ENCODE measurements around the gene PSD.

PSD gene

DNA sequence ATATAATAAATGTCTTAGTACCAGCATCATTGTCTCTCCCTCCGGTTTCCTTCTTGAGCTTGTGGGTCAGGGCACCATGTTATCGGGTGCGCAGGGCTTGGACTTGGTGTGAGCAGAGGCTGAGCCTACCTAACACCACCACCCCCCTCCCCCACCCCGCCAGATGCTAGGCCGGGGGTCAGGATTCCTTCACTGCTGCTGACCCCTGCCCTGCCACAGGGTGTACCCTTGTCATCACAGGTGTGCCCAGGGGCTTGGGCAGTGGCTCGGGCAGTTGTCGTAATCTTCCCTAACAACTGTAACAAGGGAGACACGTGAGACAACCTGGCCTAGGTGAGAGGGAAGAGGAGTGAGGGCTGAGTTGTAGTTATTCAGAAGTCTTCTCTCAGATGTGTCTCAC lies 35.7 kb downstream of the PSD start:
- no peak for DNase-seq

DNA sequence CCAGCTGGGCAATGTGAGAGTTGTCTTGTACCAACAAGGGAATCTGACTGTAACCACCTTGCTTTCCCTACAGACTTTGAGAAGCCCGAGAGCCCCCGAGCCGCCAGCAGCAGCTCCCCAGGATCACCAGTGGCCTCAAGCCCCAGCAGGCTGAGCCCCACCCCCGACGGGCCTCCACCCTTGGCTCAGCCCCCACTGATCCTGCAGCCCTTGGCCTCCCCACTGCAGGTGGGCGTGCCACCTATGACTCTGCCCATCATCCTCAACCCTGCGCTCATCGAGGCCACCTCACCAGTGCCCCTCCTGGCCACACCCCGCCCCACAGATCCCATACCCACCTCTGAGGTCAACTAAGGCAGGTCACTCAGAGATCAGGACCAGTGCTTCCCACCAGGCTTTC lies 36.6 kb downstream of the PSD start:
- DNase-seq, result no peak

- DNase-seq, result no peak
Measured at GRCh38 chr10:102379383-102379782, 39.2 kb downstream of the PSD start.

DNA sequence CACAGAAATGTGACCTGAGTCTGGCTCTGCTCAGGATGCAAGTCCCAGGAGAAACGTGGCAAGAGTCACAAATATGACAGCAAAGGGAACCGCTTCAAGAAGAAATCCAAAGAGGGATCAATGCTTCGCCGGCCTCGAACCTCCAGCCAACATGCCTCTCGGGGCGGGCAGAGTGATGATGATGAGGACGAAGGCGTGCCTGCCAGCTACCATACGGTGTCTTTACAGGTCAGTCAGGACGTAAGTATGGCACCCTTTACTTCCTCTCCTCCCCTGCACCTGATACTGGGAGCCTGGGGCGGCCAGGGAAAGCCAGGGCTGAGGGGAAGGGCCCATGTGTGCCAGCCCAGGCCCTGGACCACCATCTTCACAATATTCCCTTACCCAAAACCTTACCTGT lies 41.7 kb downstream of the PSD start:
- no peak for DNase-seq

- no peak for DNase-seq
Measured at GRCh38 chr10:102375867-102376266, 42.7 kb downstream of the PSD start.

DNA sequence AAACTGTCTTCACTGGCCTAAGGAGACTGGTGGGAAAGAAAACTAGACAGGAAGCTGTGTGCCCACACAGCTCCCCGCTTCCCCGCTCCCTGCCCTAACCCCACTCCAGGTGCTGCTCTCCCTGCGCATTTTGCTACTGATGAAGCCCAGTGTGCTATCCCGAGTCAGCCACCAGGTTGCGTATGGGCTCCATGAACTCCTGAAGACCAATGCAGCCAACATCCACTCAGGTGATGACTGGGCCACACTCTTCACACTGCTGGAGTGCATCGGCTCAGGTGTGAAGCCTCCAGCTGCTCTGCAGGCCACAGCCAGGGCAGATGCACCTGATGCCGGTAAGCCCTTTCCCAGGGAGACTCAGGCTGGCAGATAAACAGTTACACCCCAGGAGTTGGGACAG lies 43.3 kb downstream of the PSD start:
- DNase-seq, result no peak

GRCh38 chr10:102371295-102371694 lies 47.3 kb downstream of the PSD start:
- no peak for DNase-seq

DNA sequence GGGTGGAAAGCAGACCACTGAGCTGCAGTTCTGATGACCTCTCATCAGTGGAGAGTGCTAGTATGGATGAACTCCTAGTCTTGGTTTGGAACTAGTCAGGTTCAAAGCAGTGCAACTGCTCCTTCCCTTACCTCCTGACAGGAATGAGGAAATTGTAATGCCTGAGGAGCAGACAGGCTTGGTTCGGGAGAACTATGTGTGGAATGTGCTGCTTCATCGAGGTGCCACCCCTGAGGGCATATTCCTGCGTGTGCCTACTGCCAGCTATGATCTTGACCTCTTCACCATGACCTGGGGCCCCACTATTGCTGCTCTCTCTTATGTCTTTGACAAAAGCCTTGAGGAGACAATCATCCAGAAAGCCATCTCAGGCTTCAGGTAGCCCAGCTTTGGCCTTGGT lies 50.5 kb downstream of the PSD start:
- DNase-seq, result no peak

DNA sequence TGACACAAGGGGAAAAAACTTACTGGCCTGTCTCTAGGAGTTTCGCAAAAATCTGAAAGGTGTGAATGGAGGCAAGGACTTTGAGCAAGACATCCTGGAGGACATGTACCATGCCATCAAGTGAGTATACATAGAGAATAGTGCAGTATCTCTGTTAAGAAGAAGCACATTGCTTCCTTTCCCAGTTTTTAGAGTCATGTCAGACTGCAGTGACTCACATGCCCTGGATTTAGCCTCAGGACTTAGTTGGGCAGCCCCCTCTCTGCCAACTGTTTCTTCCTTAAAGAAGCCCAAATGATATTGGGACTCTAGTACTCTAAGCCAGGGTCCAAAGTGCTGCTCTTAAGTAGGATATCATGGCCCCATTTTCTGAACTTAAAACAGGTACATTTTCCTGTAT lies 51.1 kb downstream of the PSD start:
- DNase-seq, result no peak

DNA sequence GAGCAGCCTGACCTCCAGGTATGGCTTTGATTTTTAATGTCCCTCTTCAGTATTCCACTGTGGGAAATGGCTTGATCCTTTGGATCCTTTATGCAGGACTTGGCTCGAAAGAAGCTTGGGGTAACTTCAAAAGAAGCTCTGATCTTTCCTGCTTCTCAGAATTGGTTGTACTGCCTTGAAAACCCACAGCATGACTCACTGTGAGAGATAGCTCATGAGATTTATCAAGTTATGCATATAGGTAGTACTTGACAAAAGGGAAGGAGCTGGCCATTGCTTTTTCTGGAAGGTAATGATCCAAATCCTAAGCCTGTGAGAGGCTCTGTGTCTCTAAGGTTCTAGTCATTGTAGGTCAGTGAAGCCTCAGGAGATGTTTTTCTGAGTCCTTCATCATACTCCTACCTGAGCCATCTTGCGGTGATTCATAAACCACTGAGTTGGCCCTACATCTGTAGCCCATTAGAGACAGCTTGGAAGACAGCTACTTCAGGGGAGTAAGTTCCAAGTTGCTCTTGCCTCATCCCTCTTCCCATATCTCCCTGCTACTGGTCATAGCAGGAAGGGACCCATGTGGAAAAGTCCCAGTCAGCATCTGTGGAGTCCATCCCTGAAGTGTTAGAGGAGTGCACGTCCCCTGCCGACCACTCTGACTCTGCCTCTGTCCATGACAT lies 59.7 kb downstream of the PSD start:
- no peak for DNase-seq

DNA sequence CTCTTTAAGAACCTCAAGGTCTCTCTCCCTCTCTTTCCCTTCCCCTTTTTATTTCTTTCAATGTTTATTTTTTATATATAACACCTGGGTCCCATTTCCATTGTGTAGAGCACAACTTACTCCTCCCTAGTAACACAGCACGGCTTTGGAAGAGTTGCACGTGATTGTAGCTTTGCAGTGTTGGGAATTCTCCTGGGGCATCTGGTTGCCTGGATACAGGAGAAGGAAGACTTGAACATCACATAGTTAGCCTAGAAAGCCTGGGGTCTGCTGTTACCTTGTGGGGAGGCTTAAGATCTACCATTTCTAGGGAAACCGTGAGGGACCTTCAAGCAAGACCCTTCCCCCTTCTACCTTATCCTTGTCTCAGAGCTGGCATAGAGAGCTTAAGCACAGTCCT lies 64.1 kb downstream of the PSD start:
- DNase-seq, result no peak

All from NCI-H446 (cell line).